ENCODE measurements around the gene PPT1.
A peak's percentile ranks its signal among the peaks of the same experiment; 100 is the strongest.

Gene PPT1

DNA sequence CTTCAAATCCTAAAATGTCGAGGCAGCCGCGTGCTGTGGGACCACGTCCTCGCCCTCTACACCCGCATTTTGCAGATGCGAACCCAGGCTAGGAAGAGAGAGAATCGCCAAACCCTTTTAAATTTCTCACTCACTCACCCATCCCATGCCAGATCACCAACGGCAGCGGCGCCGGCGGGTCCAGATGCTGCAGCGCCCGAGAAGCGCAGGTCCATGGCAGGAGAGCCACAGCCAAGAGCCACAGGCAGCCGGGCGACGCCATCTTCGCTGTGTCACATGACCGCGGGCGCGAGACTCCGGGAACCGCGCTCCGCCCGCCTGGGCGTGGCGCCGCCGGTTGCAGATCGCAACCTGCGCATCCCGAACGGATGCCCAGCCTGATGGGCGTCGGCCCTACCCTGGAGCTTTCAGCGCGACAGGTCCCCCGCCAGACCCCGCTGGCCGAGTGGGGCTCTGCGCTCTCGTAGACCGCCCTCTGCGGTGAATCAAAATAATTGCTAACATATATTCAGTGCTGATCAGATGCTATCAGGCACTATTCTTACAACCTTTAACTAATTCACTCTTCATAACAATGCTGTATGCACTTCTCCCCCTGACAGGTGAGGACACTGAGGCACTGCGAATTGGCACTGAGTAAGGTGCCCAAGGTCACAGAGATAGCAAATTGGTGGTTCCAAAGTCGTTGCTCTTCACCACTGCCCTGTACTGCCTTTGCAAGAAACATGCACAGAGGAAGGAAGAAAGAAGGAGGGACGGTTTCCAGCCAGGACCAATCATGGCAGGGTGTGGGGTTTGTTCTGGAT is at the start of gene PPT1:
TSS of gene PPT1 (minus strand) at position 276 of the 806 bp plus-strand sequence. CDS start at position 262, 14 bp downstream.
- FAIRE-seq, result no peak
- peak; percentile 70 for DNase-seq (ENCODE audit: insufficient read length, low spot score)

DNA sequence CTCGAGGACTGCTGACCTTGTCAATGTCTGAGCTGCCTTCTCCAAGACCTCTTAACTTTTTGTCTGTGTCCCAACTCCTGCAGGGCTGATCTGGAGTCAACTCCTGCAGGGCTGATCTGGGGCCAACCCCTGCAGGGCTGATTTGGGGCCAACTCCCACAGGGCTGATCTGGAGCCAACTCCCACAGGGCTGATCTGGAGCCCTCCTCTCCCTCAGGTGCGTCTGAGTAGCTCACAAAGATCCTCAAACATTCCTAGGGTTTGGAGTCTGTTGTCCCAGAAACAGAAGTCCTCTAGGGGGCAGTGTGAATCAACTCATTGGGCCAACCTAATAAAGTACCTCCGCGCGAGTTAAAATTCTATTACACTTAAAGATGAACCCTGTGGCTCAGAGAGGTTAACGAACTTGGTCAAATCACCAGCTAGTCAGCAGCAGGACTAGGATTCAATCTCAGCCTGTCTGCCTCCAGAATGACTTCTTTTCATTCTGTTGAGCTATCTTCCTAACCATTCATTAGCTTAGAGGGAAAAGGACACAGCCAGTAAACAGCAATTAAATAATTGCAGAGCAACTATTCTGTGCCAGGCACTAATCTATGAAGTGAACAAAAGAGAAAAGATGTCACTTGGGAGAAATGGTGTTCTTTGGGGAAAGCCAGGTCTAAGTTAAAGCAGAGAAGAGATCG is 47.0 kb upstream of the PPT1 start:
- FAIRE-seq (no peak), DNase-seq (ENCODE audit: insufficient read length, low spot score) (peak; percentile 50)

GRCh38 chr1:40141878-40142535 is 45.0 kb upstream of the PPT1 start:
- no peak for FAIRE-seq
- no peak for DNase-seq (ENCODE audit: insufficient read length, low spot score)

DNA sequence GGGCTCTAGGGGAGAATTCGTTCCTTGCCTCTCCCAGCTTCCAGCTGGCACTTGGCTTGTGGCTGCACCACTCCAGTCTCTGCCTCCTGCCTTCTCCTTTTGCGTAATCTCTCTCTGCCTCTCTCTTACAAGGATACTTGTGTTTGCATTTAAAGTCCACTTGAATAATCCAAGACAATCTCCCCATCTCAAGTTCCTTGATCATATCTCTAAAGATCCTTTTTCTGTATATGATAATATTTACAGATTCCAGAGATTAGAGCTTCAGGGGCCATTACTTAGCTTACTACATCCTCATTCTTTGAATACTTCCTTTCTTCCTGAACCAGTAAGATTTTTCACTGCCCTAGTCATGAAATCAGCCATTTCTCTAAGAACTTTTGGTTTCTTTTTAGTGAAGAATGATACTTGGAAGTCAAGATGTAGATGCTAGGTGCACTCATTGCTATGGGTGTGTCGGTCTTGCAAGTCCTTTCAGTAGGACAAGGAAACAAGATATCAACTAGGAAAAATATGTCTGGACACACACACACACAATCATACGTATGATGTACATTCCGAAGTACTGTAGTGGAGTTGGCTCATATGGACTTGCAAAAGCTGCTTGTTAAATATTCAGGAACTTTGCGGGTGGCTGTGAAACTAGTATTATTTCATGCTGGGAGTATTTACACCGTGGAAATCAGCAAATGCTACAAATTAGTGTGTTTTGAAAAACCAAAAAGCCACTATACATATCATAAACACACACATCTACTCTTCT is 43.3 kb upstream of the PPT1 start:
- FAIRE-seq (no peak), DNase-seq (ENCODE audit: insufficient read length, low spot score) (no peak)

- DNase-seq (ENCODE audit: insufficient read length, low spot score), result no peak
- FAIRE-seq, result no peak
Measured at GRCh38 chr1:40133839-40134238, 36.8 kb upstream of the PPT1 start.

GRCh38 chr1:40133312-40133665 is 36.2 kb upstream of the PPT1 start:
- FAIRE-seq (no peak), DNase-seq (ENCODE audit: insufficient read length, low spot score) (no peak)

- FAIRE-seq, result no peak
- no peak for DNase-seq (ENCODE audit: insufficient read length, low spot score)
Measured at GRCh38 chr1:40132383-40133311, 35.6 kb upstream of the PPT1 start.

DNA sequence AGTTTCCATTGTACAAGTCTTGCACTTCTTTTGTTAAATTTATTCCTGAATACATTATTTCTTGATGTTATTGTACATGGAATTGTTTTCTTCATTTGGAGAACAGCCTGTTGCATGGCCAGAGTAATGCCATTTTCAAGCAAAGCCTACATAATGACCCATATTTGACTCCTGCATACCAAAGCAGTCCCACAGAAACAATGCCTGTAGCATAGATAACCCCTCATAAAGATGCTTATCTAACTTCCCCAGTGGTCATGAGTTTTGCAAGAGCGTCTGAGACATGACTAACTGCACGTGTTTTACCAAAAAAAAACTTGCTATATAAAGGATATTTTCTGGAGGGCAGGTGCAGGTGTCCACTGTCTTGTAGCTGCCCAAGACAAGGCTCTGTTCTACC is 33.8 kb upstream of the PPT1 start:
- peak; percentile 30 for DNase-seq (ENCODE audit: insufficient read length, low spot score)
- no peak for FAIRE-seq

- no peak for FAIRE-seq
- no peak for DNase-seq (ENCODE audit: insufficient read length, low spot score)
Measured at GRCh38 chr1:40122855-40123254, 25.8 kb upstream of the PPT1 start.

GRCh38 chr1:40120128-40120527 is 23.1 kb upstream of the PPT1 start:
- FAIRE-seq, result no peak

GRCh38 chr1:40114400-40114799 is 17.3 kb upstream of the PPT1 start:
- DNase-seq (ENCODE audit: insufficient read length, low spot score) (no peak), FAIRE-seq (no peak)

More at GRCh38 chr1:40120128-40120527, 23.1 kb upstream of the PPT1 start:
- DNase-seq (ENCODE audit: insufficient read length, low spot score), result no peak

DNA sequence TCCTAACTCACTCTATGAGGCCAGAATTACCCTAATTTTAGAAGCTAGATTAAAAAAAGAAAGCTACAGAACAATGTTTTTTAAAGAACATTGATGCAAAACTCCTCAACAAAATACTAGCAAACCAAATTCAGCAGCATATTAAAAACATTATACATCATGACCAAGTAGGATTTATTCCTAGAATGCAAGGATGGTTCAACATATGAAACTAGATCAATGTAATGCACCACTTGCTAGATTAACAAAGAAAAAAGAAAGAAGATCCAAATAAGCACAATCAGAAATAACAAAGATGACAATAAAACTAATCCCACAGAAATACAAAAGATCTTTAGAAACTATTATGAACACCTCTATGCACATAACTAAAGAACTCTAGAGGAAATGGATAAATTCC is 13.3 kb upstream of the PPT1 start:
- DNase-seq (ENCODE audit: insufficient read length, low spot score) (no peak), FAIRE-seq (no peak)

DNA sequence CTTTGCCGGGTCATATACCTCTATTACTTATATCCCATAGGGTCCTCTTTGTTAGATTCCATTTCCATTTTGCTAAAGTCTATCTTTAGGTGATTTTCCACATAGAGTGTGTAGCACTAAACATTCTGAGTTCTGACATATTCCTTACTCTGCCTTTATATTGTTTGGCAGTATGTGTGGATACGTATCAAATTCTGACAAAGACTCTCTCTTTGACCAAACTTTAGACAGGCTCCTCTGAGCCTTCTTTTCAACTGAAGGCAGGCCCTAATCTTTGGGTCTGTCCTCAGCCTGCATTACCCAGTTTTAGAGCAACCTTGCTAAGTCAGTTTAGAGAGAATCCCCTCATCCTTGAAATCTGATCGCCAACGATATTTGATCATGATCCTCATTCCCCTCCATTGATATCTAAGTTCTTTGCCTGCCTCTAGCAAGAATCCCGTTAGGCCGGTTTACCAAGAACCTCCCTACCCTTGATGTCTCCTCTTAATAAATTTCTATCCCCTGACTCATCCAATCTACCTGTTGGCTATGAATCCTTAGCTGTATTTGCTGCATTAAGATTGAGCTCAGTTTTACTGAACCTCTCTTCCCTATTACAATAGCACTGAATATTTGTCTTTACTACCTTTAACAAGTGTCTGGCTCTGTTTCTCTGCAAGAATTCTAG is 10.4 kb upstream of the PPT1 start:
- DNase-seq (ENCODE audit: insufficient read length, low spot score) (no peak), FAIRE-seq (no peak)

DNA sequence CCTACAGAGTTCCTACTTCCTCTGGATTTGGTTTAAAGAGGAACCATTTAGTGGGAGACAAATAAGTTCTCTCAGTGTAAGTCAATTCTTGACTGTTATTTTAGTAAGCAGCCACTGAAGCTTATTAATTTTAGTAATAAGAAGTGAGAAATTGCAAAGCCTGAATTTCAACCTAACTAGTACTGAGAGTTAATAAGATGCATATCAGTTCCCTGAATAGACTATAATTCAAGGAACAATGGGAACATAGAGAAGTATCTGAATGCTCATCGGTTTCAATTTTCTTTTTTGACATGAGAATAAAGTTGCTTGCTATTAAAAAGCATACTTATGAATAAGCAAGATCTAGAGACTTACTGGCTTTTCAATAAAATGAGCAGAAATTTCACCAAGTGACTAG is 8.0 kb upstream of the PPT1 start:
- DNase-seq (ENCODE audit: insufficient read length, low spot score) (no peak), FAIRE-seq (no peak)

DNA sequence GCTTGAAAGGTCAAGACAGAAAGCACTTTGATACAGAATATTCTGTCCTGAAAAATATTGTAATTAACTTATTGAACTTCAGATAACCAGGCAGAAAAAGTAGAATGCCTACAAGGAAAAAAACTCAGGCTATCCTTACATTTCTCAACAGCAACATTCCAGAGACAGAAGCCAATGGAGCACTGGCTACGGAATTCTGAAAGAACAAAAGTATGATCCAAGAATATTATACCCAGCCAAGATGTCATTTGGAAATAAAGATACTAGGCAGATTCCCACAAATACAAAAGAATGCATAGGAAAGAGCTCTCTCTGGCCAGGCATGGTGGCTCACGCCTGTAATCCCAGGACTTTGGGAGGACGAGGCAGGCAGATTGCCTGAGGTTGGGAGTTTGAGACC is 5.8 kb upstream of the PPT1 start:
- no peak for FAIRE-seq
- DNase-seq (ENCODE audit: insufficient read length, low spot score), result no peak

GRCh38 chr1:40102038-40102437 is 5.0 kb upstream of the PPT1 start:
- no peak for FAIRE-seq
- DNase-seq (ENCODE audit: insufficient read length, low spot score), result no peak

- no peak for DNase-seq (ENCODE audit: insufficient read length, low spot score)
- FAIRE-seq, result no peak
Measured at GRCh38 chr1:40096646-40096976, 441 bp downstream of the PPT1 start.

DNA sequence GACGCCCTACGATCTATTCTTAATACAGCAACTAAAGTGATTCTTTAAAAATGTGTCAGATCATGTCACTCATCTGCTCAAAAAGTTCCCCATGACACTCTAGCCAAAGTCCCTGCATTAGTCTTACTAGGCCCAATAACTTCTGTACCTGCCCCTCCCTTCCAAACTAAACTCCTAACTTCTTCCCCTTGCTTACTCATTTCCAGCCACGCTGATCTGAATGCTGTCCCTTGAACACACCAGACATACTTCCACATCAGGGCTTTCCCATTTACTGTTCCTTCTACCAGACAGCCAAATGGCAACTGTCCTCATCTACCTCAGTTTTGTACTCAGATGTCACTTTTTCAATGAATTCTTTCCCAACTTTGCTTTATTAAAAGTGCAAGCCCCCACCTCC is 1.2 kb downstream of the PPT1 start:
- no peak for DNase-seq (ENCODE audit: insufficient read length, low spot score)
- FAIRE-seq, result no peak

GRCh38 chr1:40094466-40095110 is 2.5 kb downstream of the PPT1 start:
- DNase-seq (ENCODE audit: insufficient read length, low spot score) (no peak), FAIRE-seq (no peak)
